Lung microvascular endothelial cell (primary cell): ENCODE results near the gene GOLGA3. TPM values are rescaled to one million over a fixed set of nuclear protein-coding genes. Genes with fewer than 3 reads are reported as not detected.

Source experiments
- DNase-seq, 2 donors: peaks; one replicate each; pipeline versions ENCODE4 v3.0.0 to v3.0.0-alpha.2; 2010; ENCODE audit warnings: low read depth in 2 of 2
- total RNA-seq: library from RNA; depleted of rRNA; stranded (reverse); fragments of >200 nt; gene quantifications from 2 replicates; pipeline ENCODE4 v1.2.1, GENCODE V29; 2014

Gene GOLGA3
- total RNA-seq, 1 donor from 2014 or later = 70.0 TPM

- DNase-seq = no peak
Measured at GRCh38 chr12:132724506-132725241, 104.0 kb downstream of the GOLGA3 start.

GRCh38 chr12:132723764-132724140 is 104.9 kb downstream of the GOLGA3 start:
- DNase-seq = no peak

- DNase-seq = no peak
Measured at GRCh38 chr12:132723015-132723763, 105.5 kb downstream of the GOLGA3 start.

- DNase-seq = no peak
Measured at GRCh38 chr12:132720606-132721345, 107.9 kb downstream of the GOLGA3 start.

GRCh38 chr12:132719954-132720324 is 108.7 kb downstream of the GOLGA3 start:
- no peak for DNase-seq

GRCh38 chr12:132719141-132719953 is 109.3 kb downstream of the GOLGA3 start:
- DNase-seq = no peak

Other genes with a start within 250 kb of the GOLGA3 start
- 1.3 and 2.2 TPM in 2 replicates for gene LRCOL1, start 218.3 kb downstream of the GOLGA3 start, total RNA-seq
- not detected in 2 replicates for gene P2RX2, start 210.1 kb downstream of the GOLGA3 start, total RNA-seq
- gene POLE, start 141.5 kb downstream of the GOLGA3 start, total RNA-seq = 16.1 and 27.4 TPM in 2 replicates
- gene PXMP2, start 141.3 kb downstream of the GOLGA3 start, total RNA-seq = 21.4 and 38.7 TPM in 2 replicates
- 32.3 and 33.9 TPM in 2 replicates for gene PGAM5, start 118.0 kb downstream of the GOLGA3 start, total RNA-seq
- gene ANKLE2, start 67.0 kb downstream of the GOLGA3 start, total RNA-seq = 31.6 and 34.5 TPM in 2 replicates
- gene CHFR, start 58.7 kb upstream of the GOLGA3 start, total RNA-seq = 31.4 and 35.7 TPM in 2 replicates
- 2.4 and 3.8 TPM in 2 replicates for gene ZNF605, start 127.4 kb upstream of the GOLGA3 start, total RNA-seq
- 4.6 and 9.9 TPM in 2 replicates for gene ZNF26, start 157.5 kb upstream of the GOLGA3 start, total RNA-seq
- 12.9 and 23.4 TPM in 2 replicates for gene ZNF84, start 208.6 kb upstream of the GOLGA3 start, total RNA-seq